HepG2 (cell line): Measurements from ENCODE around the gene RPS6KL1. TPM values are rescaled to one million over a fixed set of nuclear protein-coding genes. Genes with fewer than 3 reads are reported as not detected.

Source experiments
- ATAC-seq: fragments of 200-7000 bp; cut with Tn5 transposase; 3 replicates; pipeline ENCODE4 v1.9.1; 2020; ENCODE audit warnings: mild to moderate bottlenecking, moderate library complexity
- BruUV-seq: library from RNA; stranded (reverse); fragments of 400-500 nt; replicated peaks from 2 replicates; lab custom pipeline; 2021; lab: Mats Ljungman, UMichigan
- CTCF ChIA-PET: fragments of 300-600 bp; formaldehyde crosslinking; extraction: SDS; loops from one replicate; lab custom pipeline; 2021; ENCODE audit warnings: low total read pairs, inconsistent platforms, low intra/inter-chr PET ratio; lab: Yijun Ruan, JAX
- POLR2A ChIA-PET: fragments of 350-600 bp; sonication (Branson Sonifier 250); formaldehyde crosslinking; loops from one replicate; lab custom pipeline; 2020; ENCODE audit warnings: antibody characterized with exemption, inconsistent platforms; lab: Yijun Ruan, JAX
- DNase-seq: peaks from one replicate; pipeline ENCODE4 v3.0.0-alpha.2; 2015; ENCODE audit warnings: low spot score
- FAIRE-seq: peaks from 3 replicates; lab custom pipeline; 2011; peaks lifted over from hg19 to GRCh38; lab: Jason Lieb, UNC
- H2AFZ ChIP-seq: one replicate; pipeline ENCODE4 v1.6.1; 2011; ENCODE audit warnings: low read length, inconsistent platforms
- H3K27ac ChIP-seq: fragments of 300-600 bp; 3 replicates; pipeline ENCODE4 v1.8.0; 2011; ENCODE audit warnings: mixed run types, mild to moderate bottlenecking, mixed read lengths, low read length, inconsistent platforms; ENCODE audit not compliant: insufficient read depth; ENCODE audit errors: extremely low read length
- H3K27me3 ChIP-seq, 2 experiments: fragments of 200-600 bp in 1 of 2; 2 replicates in 1 of 2; 3 replicates in 1 of 2; pipeline versions ENCODE4 v1.6.0 to v1.8.0; 2011; ENCODE audit warnings: low read length in 2 of 2, mild to moderate bottlenecking in 2 of 2, moderate library complexity in 2 of 2, inconsistent platforms in 1 of 2; ENCODE audit not compliant: insufficient read depth in 2 of 2, control insufficient read depth in 1 of 2
- H3K36me3 ChIP-seq, 2 experiments: fragments of 200-600 bp in 1 of 2; replicated peaks in 1 of 2; 2 replicates in 1 of 2; 3 replicates in 1 of 2; pipeline versions ENCODE4 v1.5.1 to v1.8.0; 2011; ENCODE audit warnings: low read length in 2 of 2, inconsistent platforms in 1 of 2; ENCODE audit not compliant: insufficient read depth in 2 of 2, control insufficient read depth in 1 of 2
- H3K4me1 ChIP-seq: 2 replicates; pipeline ENCODE4 v1.5.1; 2012; ENCODE audit warnings: low read length, inconsistent platforms; ENCODE audit not compliant: insufficient read depth
- H3K4me2 ChIP-seq: 2 replicates; pipeline ENCODE4 v1.6.0; 2011; ENCODE audit warnings: low read depth, low read length, inconsistent platforms
- H3K4me3 ChIP-seq, 3 experiments: fragments of 200-600 bp in 1 of 3; sonication (generic), shearing (Covaris generic) in 1 of 3; replicated peaks in 1 of 3; 2 replicates each; pipeline ENCODE4 v1.5.1; 2011 to 2016; ENCODE audit warnings: low read length in 3 of 3, inconsistent platforms in 2 of 3, low read depth in 2 of 3, mild to moderate bottlenecking in 2 of 3, control low read depth in 1 of 3, mixed read lengths in 1 of 3; ENCODE audit not compliant: insufficient read depth in 1 of 3
- H3K79me2 ChIP-seq: one replicate; pipeline ENCODE4 v1.6.1; 2011; ENCODE audit warnings: low read length, inconsistent platforms; ENCODE audit not compliant: insufficient read depth
- H3K9ac ChIP-seq: 2 replicates; pipeline ENCODE4 v1.6.0; 2011; ENCODE audit warnings: mild to moderate bottlenecking, low read depth, low read length, inconsistent platforms; ENCODE audit not compliant: insufficient read depth
- H3K9me3 ChIP-seq: 2 replicates; pipeline ENCODE4 v1.5.1; 2012; ENCODE audit warnings: mild to moderate bottlenecking, low read length
- H4K20me1 ChIP-seq: 2 replicates; pipeline ENCODE4 v1.6.0; 2011; ENCODE audit warnings: inconsistent platforms, mild to moderate bottlenecking, low read length, moderate library complexity; ENCODE audit not compliant: insufficient read depth
- AGO2 ChIP-seq: fragments of 200-400 bp; formaldehyde crosslinking; optimal IDR thresholded peaks from 2 replicates; pipeline ENCODE3; 2017; ENCODE audit warnings: mild to moderate bottlenecking, low read depth, low read length, moderate library complexity
- BRCA1 ChIP-seq: sonication (generic); formaldehyde crosslinking; IDR thresholded peaks from 2 replicates; pipeline ENCODE4 v1.4.0; 2020; ENCODE audit warnings: missing genetic modification reagents
- HNRNPLL ChIP-seq: fragments of 200-400 bp; formaldehyde crosslinking; IDR thresholded peaks from 2 replicates; pipeline ENCODE4 v1.6.1; 2017; ENCODE audit warnings: mild to moderate bottlenecking, low read depth, low read length; ENCODE audit not compliant: poor library complexity, severe bottlenecking
- HOXA5 ChIP-seq: sonication (generic); formaldehyde crosslinking; IDR thresholded peaks from 2 replicates; pipeline ENCODE4 v1.4.0; 2020; ENCODE audit warnings: missing genetic modification reagents
- KAT8 ChIP-seq: IDR thresholded peaks from 2 replicates; pipeline ENCODE4 v1.6.1; 2016; ENCODE audit warnings: missing genetic modification reagents, missing compliant biosample characterization
- MEF2D ChIP-seq: sonication (generic); formaldehyde crosslinking; IDR thresholded peaks from 2 replicates; pipeline ENCODE4 v1.5.1; 2020; ENCODE audit warnings: mild to moderate bottlenecking, missing genetic modification reagents
- NFKB2 ChIP-seq: sonication (generic); formaldehyde crosslinking; IDR thresholded peaks from 2 replicates; pipeline ENCODE4 v1.4.0; 2020; ENCODE audit warnings: missing genetic modification reagents, borderline replicate concordance
- SOX13 ChIP-seq, 3 experiments: fragments of 450-650 bp in 1 of 3; sonication (generic) in 1 of 3; formaldehyde crosslinking in 1 of 3; IDR thresholded peaks in 2 of 3; conservative IDR thresholded peaks in 1 of 3; 2 replicates each; pipeline versions ENCODE4 v1.5.0 to v1.6.1; 2016 to 2020; ENCODE audit warnings: antibody characterized with exemption in 1 of 3, mild to moderate bottlenecking in 1 of 3, missing compliant biosample characterization in 1 of 3, missing genetic modification reagents in 1 of 3, moderate library complexity in 1 of 3
- THAP9 ChIP-seq: sonication (generic); formaldehyde crosslinking; IDR thresholded peaks from 2 replicates; pipeline ENCODE4; 2020; ENCODE audit warnings: missing genetic modification reagents, mild to moderate bottlenecking, borderline replicate concordance
- ZFY ChIP-seq: sonication (generic); formaldehyde crosslinking; IDR thresholded peaks from 2 replicates; pipeline ENCODE4 v1.4.0; 2020; ENCODE audit warnings: missing genetic modification reagents
- ZKSCAN1 ChIP-seq: fragments of 150-350 bp; IDR thresholded peaks from 2 replicates; pipeline ENCODE4 v1.6.1; 2014; ENCODE audit warnings: low read length
- ZMYM4 ChIP-seq: sonication (generic); formaldehyde crosslinking; IDR thresholded peaks from 2 replicates; pipeline ENCODE4 v1.8.1; 2023; ENCODE audit warnings: mild to moderate bottlenecking, missing genetic modification reagents
- ZNF44 ChIP-seq: sonication (generic); formaldehyde crosslinking; IDR thresholded peaks from 2 replicates; pipeline ENCODE4 v1.5.1; 2020; ENCODE audit warnings: mild to moderate bottlenecking, missing genetic modification reagents
- ZNF557 ChIP-seq: sonication (generic); formaldehyde crosslinking; IDR thresholded peaks from 2 replicates; pipeline ENCODE4 v1.4.0; 2020; ENCODE audit warnings: missing genetic modification reagents
- ZNF766 ChIP-seq: sonication (generic); formaldehyde crosslinking; IDR thresholded peaks from 2 replicates; pipeline ENCODE4 v1.5.0; 2020; ENCODE audit warnings: missing genetic modification reagents, borderline replicate concordance
- WGBS: methylation state at CpG from one replicate; pipeline ENCODE4 v1.1.6; 2017; ENCODE audit warnings: low lambda C conversion rate; 5-methylcytosine and 5-hydroxymethylcytosine counted together
- in situ Hi-C: cut with HindIII; loops from 2 replicates; pipeline ENCODE4 v1.10.0; 2017; ENCODE audit warnings: low pct_unique_long_range_greater_than_20kb; ENCODE audit not compliant: extremely low pct_ligation_motif_present
- intact Hi-C: fragments of 100-400 bp; cut with micrococcal nuclease; formaldehyde crosslinking; loops from one replicate; pipeline ENCODE4 v1.10.0; 2022; ENCODE audit not compliant: unreplicated experiment
- polyA plus RNA-seq, 8 experiments: library from polyadenylated mRNA; depleted of rRNA in 3 of 8; stranded (reverse) in 7 of 8; unstranded in 1 of 8; fragments of >200 nt; fragmentation: Illumina TruSeq in 4 of 8; extraction: Trizol in 4 of 8; gene quantifications; 2 replicates each; pipeline versions ENCODE4 v1.2.1 to v1.2.3, GENCODE V29; 2011 to 2016; ENCODE audit warnings: low read depth in 4 of 8, missing spikeins in 1 of 8, mixed read lengths in 1 of 8; ENCODE audit not compliant: insufficient read depth in 1 of 8
- total RNA-seq, 5 experiments: library from RNA; depleted of rRNA; stranded (reverse); fragments of >200 nt; fragmentation: Illumina TruSeq; extraction: Trizol; gene quantifications; 2 replicates each; pipeline ENCODE4 v1.2.3, GENCODE V29; 2016; ENCODE audit warnings: low read depth in 1 of 5

RPS6KL1 gene
- total and polyA plus RNA-seq, 2 of the 13 experiments (the other 11 are each of a cell fraction or from before 2014, with no cell fraction given): 6.5 to 11.5 TPM

GRCh38 chr14:74909501-74909900, 13.6 kb downstream of the RPS6KL1 start:
- H3K4me2 ChIP-seq: no peak overlapping the region
- 87% methylated on average over 10 of the region's 14 CpGs for WGBS
- H3K36me3 ChIP-seq: 0 out of 5 replicates have a peak, but pooled peaks cover 0 to under 1% of the 10 kb centered on the region in 2 experiments
- TF ChIP-seq ZKSCAN1 (no peak), SOX13 (IDR thresholded peaks at IDR 0.05) (no peak), SOX13 (CRISPR knock-in tag; conservative IDR thresholded peaks at IDR 0.05 in 1 of 2, IDR thresholded peaks at IDR 0.05 in 1 of 2) (no peak), AGO2 (peak; percentile 32)
- TF ChIP-seq, all 625 proteins: peak for 1
- Histone ChIP-seq H3K9me3 (no peaks in the 10 kb centered on the region), H3K9ac (no peak overlapping the region), H3K27me3 (no peaks in the 10 kb centered on the region), H3K4me1 (peaks cover 16% of the 10 kb centered on the region; the same call in 1 of the 2 replicates), H3K27ac (no peak overlapping the region), H3K4me3 (no peak overlapping the region), H3K79me2 (no peaks in the 10 kb centered on the region), H2AFZ (no peak overlapping the region), H4K20me1 (no peaks in the 10 kb centered on the region)
- in situ Hi-C loops: loop anchor here (5.0 kb wide), 1 partner anchor 47 kb away; no protein-coding TSS in a partner anchor
- no peak for DNase-seq
- ATAC-seq: no peak
- ChIA-PET POLR2A (no interaction called here), CTCF (no interaction called here)
- FAIRE-seq: no peak
- no TSS peak for BruUV-seq
- intact Hi-C loops: no loop called here

- Histone ChIP-seq H3K79me2 (no peaks in the 10 kb centered on the region), H3K27ac (no peak overlapping the region), H3K4me3 (no peak overlapping the region), H3K9me3 (no peaks in the 10 kb centered on the region), H2AFZ (no peak overlapping the region), H3K9ac (no peak overlapping the region), H3K4me1 (peaks cover 16% of the 10 kb centered on the region; the same call in 1 of the 2 replicates), H3K27me3 (no peaks in the 10 kb centered on the region), H3K4me2 (no peak overlapping the region), H3K36me3 (0 out of 5 replicates have a peak, but pooled peaks cover 0 to 3% of the 10 kb centered on the region in 2 experiments), H4K20me1 (no peaks in the 10 kb centered on the region)
- ATAC-seq (no peak), DNase-seq (no peak), FAIRE-seq (no peak)
- in situ Hi-C loops (loop anchor here (5.0 kb wide), 1 partner anchor 47 kb away; no protein-coding TSS in a partner anchor), intact Hi-C loops (no loop called here)
- CTCF ChIA-PET: no interaction called here
- WGBS: 81% methylated on average over 9 of the region's 9 CpGs
- BruUV-seq: no TSS peak
- TF ChIP-seq ZFY (CRISPR knock-in tag) (no peak), THAP9 (no peak), ZNF44 (CRISPR knock-in tag) (no peak), BRCA1 (CRISPR knock-in tag) (no peak), ZMYM4 (CRISPR knock-in tag) (no peak), HNRNPLL (no peak), HOXA5 (no peak), KAT8 (CRISPR knock-in tag) (no peak), ZNF557 (CRISPR knock-in tag) (no peak), MEF2D (CRISPR knock-in tag) (no peak), NFKB2 (no peak), ZNF766 (no peak)
- TF ChIP-seq, all 625 proteins: peak for 0
- POLR2A ChIA-PET: interaction anchor here (0.7 to 2.0 kb wide), 4 partner anchors 11 to 46 kb away, joined by 3 to 6 read pairs (median 6); partner anchors contain the start of gene RPS6KL1
These were observed 14.2 kb downstream of the RPS6KL1 start for GRCh38 chr14:74908861-74909341.
